KMS-11 (cell line): ENCODE measurements around the gene HLA-DPA1.

Experiments used
- H2AFZ ChIP-seq: fragments of 200-600 bp; sonication (generic); 2 replicates; pipeline ENCODE4 v1.6.1; 2016; ENCODE audit warnings: antibody characterized with exemption, mixed run types, low read depth
- H3K27ac ChIP-seq: fragments of 200-600 bp; sonication (generic); 2 replicates; pipeline ENCODE4 v1.6.1; 2016; ENCODE audit warnings: mild to moderate bottlenecking, mixed run types
- H3K27me3 ChIP-seq: fragments of 200-600 bp; sonication (generic); 2 replicates; pipeline ENCODE4 v1.6.1; 2017; ENCODE audit warnings: mild to moderate bottlenecking, low read depth, mixed run types, moderate library complexity; ENCODE audit not compliant: insufficient read depth
- H3K36me3 ChIP-seq: fragments of 200-600 bp; sonication (generic); 2 replicates; pipeline ENCODE4 v1.6.1; 2017; ENCODE audit warnings: mild to moderate bottlenecking, mixed run types; ENCODE audit not compliant: insufficient read depth
- H3K4me1 ChIP-seq: fragments of 200-600 bp; sonication (generic); 2 replicates; pipeline ENCODE4 v1.6.1; 2016; ENCODE audit warnings: mild to moderate bottlenecking, low read depth, mixed run types; ENCODE audit not compliant: poor library complexity, severe bottlenecking
- H3K4me2 ChIP-seq: fragments of 200-600 bp; sonication (generic); 2 replicates; pipeline ENCODE4 v1.7.0; 2016; ENCODE audit warnings: mild to moderate bottlenecking, mixed run types
- H3K4me3 ChIP-seq: fragments of 200-600 bp; sonication (generic); IDR thresholded peaks from 2 replicates; pipeline ENCODE4 v1.6.1; 2017; ENCODE audit warnings: low read depth, low read length, mixed read lengths; ENCODE audit not compliant: insufficient read depth
- H3K79me2 ChIP-seq: fragments of 200-600 bp; sonication (generic); 2 replicates; pipeline ENCODE4 v1.6.1; 2016; ENCODE audit warnings: low read depth, mixed run types; ENCODE audit not compliant: insufficient read depth
- H3K9ac ChIP-seq: fragments of 200-600 bp; sonication (generic); 2 replicates; pipeline ENCODE4 v1.6.1; 2016; ENCODE audit warnings: mild to moderate bottlenecking, mixed run types
- H4K20me1 ChIP-seq: fragments of 200-600 bp; sonication (generic); 2 replicates; pipeline ENCODE4 v1.6.1; 2016; ENCODE audit warnings: mild to moderate bottlenecking, mixed run types; ENCODE audit not compliant: insufficient read depth
- TF ChIP-seq, protein P1 (sequence below): fragments of 200-600 bp; sonication (generic); conservative IDR thresholded peaks from 2 replicates; pipeline ENCODE4 v1.6.1; 2017; ENCODE audit warnings: low read depth, mild to moderate bottlenecking, antibody characterized with exemption, low read length, moderate library complexity, mixed read lengths

The HLA-DPA1 gene

GRCh38 chr6:33081098-33081824 lies 7.8 kb upstream of the HLA-DPA1 start:
- H3K4me1 ChIP-seq = no peaks in the 10 kb centered on the region
- no peaks in the 10 kb centered on the region for H4K20me1 ChIP-seq
- no peak overlapping the region for H2AFZ ChIP-seq
- TF ChIP-seq, protein P1, sequence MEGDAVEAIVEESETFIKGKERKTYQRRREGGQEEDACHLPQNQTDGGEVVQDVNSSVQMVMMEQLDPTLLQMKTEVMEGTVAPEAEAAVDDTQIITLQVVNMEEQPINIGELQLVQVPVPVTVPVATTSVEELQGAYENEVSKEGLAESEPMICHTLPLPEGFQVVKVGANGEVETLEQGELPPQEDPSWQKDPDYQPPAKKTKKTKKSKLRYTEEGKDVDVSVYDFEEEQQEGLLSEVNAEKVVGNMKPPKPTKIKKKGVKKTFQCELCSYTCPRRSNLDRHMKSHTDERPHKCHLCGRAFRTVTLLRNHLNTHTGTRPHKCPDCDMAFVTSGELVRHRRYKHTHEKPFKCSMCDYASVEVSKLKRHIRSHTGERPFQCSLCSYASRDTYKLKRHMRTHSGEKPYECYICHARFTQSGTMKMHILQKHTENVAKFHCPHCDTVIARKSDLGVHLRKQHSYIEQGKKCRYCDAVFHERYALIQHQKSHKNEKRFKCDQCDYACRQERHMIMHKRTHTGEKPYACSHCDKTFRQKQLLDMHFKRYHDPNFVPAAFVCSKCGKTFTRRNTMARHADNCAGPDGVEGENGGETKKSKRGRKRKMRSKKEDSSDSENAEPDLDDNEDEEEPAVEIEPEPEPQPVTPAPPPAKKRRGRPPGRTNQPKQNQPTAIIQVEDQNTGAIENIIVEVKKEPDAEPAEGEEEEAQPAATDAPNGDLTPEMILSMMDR = no peak
- no peak overlapping the region for H3K4me3 ChIP-seq
- H3K4me2 ChIP-seq = no peak overlapping the region
- H3K9ac ChIP-seq = no peak overlapping the region
- H3K27ac ChIP-seq = no peak overlapping the region
- no peaks in the 10 kb centered on the region for H3K27me3 ChIP-seq
- no peaks in the 10 kb centered on the region for H3K79me2 ChIP-seq
- no peaks in the 10 kb centered on the region for H3K36me3 ChIP-seq

GRCh38 chr6:33080127-33081089 lies 7.0 kb upstream of the HLA-DPA1 start:
- no peak overlapping the region for H3K9ac ChIP-seq
- H3K4me2 ChIP-seq = no peak overlapping the region
- no peak overlapping the region for H3K4me3 ChIP-seq
- H3K79me2 ChIP-seq = no peaks in the 10 kb centered on the region
- no peaks in the 10 kb centered on the region for H3K27me3 ChIP-seq
- TF ChIP-seq, protein P1 = no peak
- H4K20me1 ChIP-seq = no peaks in the 10 kb centered on the region
- no peaks in the 10 kb centered on the region for H3K36me3 ChIP-seq
- peaks cover 3% of the 10 kb centered on the region for H3K4me1 ChIP-seq
- no peak overlapping the region for H3K27ac ChIP-seq
- no peak overlapping the region for H2AFZ ChIP-seq

DNA sequence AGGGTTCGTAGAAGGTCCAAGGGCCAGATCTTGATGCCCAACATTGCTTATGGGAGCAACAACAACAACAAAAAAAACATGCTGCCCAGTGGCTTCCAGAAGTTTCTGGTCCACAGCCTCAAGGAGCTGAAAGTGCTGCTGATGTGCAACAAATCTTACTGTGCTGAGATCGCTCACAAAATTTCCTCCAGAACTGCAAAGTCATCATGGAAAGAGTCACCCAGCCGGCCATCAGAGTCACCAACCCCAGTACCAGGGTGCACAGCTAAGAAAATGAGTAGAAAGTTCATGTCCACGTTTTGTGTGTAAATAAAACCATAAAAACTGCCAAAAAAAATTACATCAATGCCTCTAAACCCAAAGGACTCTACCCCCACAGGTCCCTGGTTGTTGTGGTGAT lies 6.1 kb upstream of the HLA-DPA1 start:
- H2AFZ ChIP-seq = no peak overlapping the region
- no peaks in the 10 kb centered on the region for H3K27me3 ChIP-seq
- H3K4me1 ChIP-seq = peaks cover 10% of the 10 kb centered on the region
- H3K36me3 ChIP-seq = no peaks in the 10 kb centered on the region
- H3K9ac ChIP-seq = no peak overlapping the region
- no peak overlapping the region for H3K4me2 ChIP-seq
- no peaks in the 10 kb centered on the region for H4K20me1 ChIP-seq
- H3K4me3 ChIP-seq = no peak overlapping the region
- TF ChIP-seq, protein P1 = no peak
- H3K79me2 ChIP-seq = no peaks in the 10 kb centered on the region
- H3K27ac ChIP-seq = no peak overlapping the region

DNA sequence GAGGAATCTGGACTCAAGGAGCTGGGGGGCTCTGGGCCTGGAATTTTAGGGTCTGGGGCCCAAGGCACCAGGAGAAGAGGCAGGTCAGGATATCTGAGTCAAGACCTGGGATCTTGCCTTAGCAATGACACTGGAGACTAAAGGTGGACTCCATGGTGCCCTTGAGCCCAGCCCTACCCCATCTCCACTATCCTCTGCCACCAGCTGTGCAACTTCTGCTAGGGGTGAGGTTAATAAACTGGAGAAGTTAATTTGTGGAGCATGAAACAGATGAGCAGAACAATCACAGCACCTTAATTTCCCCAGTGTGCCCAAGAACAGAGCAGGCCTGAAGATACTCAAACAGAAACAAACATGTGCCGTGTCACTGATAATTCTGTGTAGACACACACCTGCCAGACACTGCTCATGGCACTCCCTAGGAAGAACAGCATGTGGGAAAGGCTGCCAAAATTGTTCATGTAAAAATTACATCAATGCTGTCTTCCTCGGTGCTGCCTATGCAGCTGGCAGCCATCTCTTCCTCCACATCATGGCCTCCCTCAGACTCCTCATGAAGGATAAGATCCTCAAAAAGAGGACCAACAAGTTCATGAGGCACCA lies 5.6 kb upstream of the HLA-DPA1 start:
- Histone ChIP-seq H3K27ac (no peak overlapping the region), H3K79me2 (no peaks in the 10 kb centered on the region), H3K27me3 (no peaks in the 10 kb centered on the region)

More for the DNA sequence above, 5.6 kb upstream of the HLA-DPA1 start:
- TF ChIP-seq, protein P1 = no peak
- H2AFZ ChIP-seq = no peak overlapping the region
- H3K36me3 ChIP-seq = no peaks in the 10 kb centered on the region
- H4K20me1 ChIP-seq = no peaks in the 10 kb centered on the region
- peaks cover 15% of the 10 kb centered on the region for H3K4me1 ChIP-seq
- H3K4me3 ChIP-seq = no peak overlapping the region
- no peak overlapping the region for H3K9ac ChIP-seq
- H3K4me2 ChIP-seq = no peak overlapping the region
